H1 (cell line): ENCODE data around the gene CRYBB3. TPM values are rescaled to one million over a fixed set of nuclear protein-coding genes. Genes with fewer than 3 reads are reported as not detected.

Experiments used
- CTCF ChIA-PET: fragments of 300-600 bp; sonication (Branson Sonifier 250); formaldehyde crosslinking; loops from one replicate; lab custom pipeline; 2021; ENCODE audit not compliant: partially characterized antibody; lab: Charles Lee
- POLR2A ChIA-PET: fragments of 300-600 bp; sonication (Branson Sonifier 250); formaldehyde crosslinking; loops from one replicate; lab custom pipeline; 2021; ENCODE audit warnings: inconsistent platforms; ENCODE audit not compliant: partially characterized antibody; lab: Charles Lee
- DNase-seq, 2 experiments: peaks; one replicate each; pipeline versions ENCODE4 v3.0.0 to v3.0.0-alpha.2; 2010 to 2022; ENCODE audit warnings: low spot score in 2 of 2, low read depth in 1 of 2, mixed read lengths in 1 of 2
- FAIRE-seq: peaks from 2 replicates; lab custom pipeline; 2011; peaks lifted over from hg19 to GRCh38; lab: Jason Lieb, UNC
- H2AFZ ChIP-seq: 2 replicates; pipeline ENCODE4 v1.8.1; 2012; ENCODE audit warnings: low read length, inconsistent platforms
- H2AK5ac ChIP-seq: 2 replicates; pipeline ENCODE4 v1.6.1; 2013; ENCODE audit warnings: low read depth, low read length
- H2BK120ac ChIP-seq: replicated peaks from 2 replicates; pipeline ENCODE3; 2013; ENCODE audit warnings: low read depth, low read length, inconsistent platforms
- H2BK12ac ChIP-seq: 2 replicates; pipeline ENCODE4 v1.6.1; 2013; ENCODE audit warnings: low read depth, low read length
- H2BK15ac ChIP-seq: 2 replicates; pipeline ENCODE4 v1.6.1; 2013; ENCODE audit warnings: low read length
- H2BK20ac ChIP-seq: 2 replicates; pipeline ENCODE4 v1.6.1; 2013; ENCODE audit warnings: low read length
- H2BK5ac ChIP-seq: 2 replicates; pipeline ENCODE4 v1.6.1; 2013; ENCODE audit warnings: low read depth, low read length
- H3K14ac ChIP-seq: 2 replicates; pipeline ENCODE4 v1.6.1; 2013; ENCODE audit warnings: inconsistent platforms; ENCODE audit not compliant: insufficient read length
- H3K18ac ChIP-seq: 2 replicates; pipeline ENCODE4 v1.6.1; 2013; ENCODE audit warnings: low read length; ENCODE audit errors: extremely low read depth
- H3K23ac ChIP-seq: 2 replicates; pipeline ENCODE4 v1.6.1; 2013; ENCODE audit warnings: inconsistent platforms; ENCODE audit not compliant: insufficient read length
- H3K23me2 ChIP-seq: 2 replicates; pipeline ENCODE4 v1.6.1; 2013; ENCODE audit warnings: low read depth, low read length
- H3K27ac ChIP-seq: 2 replicates; pipeline ENCODE4 v1.6.1; 2011; ENCODE audit warnings: low read depth, low read length, inconsistent platforms
- H3K27me3 ChIP-seq, 4 experiments: replicated peaks in 1 of 4; 1 replicate in 1 of 4; 2 replicates in 3 of 4; pipeline versions ENCODE4 v1.6.1 to v1.8.1; 2011 to 2013; ENCODE audit warnings: low read length in 3 of 4, mild to moderate bottlenecking in 3 of 4, inconsistent platforms in 2 of 4, mixed read lengths in 2 of 4, moderate library complexity in 1 of 4; ENCODE audit not compliant: control insufficient read depth in 3 of 4, insufficient read depth in 3 of 4; ENCODE audit errors: extremely low read depth in 1 of 4
- H3K36me3 ChIP-seq, 4 experiments: 2 replicates each; pipeline versions ENCODE4 v1.6.1 to v1.8.1; 2011 to 2013; ENCODE audit warnings: mild to moderate bottlenecking in 4 of 4, low read length in 3 of 4, moderate library complexity in 2 of 4, control low read depth in 1 of 4, inconsistent platforms in 1 of 4; ENCODE audit not compliant: insufficient read depth in 4 of 4, control insufficient read depth in 2 of 4
- H3K4ac ChIP-seq: replicated peaks from 2 replicates; pipeline ENCODE3; 2013; ENCODE audit warnings: low read length, low read depth, mixed read lengths, inconsistent platforms; ENCODE audit not compliant: insufficient read length
- H3K4me1 ChIP-seq, 4 experiments: replicated peaks in 1 of 4; 1 replicate in 1 of 4; 2 replicates in 3 of 4; pipeline versions ENCODE4 v1.6.1 to v1.8.1; 2011 to 2013; ENCODE audit warnings: low read length in 3 of 4, inconsistent platforms in 2 of 4, mixed read lengths in 1 of 4; ENCODE audit not compliant: insufficient read depth in 4 of 4, control insufficient read depth in 3 of 4
- H3K4me2 ChIP-seq, 2 experiments: 2 replicates each; pipeline versions ENCODE4 v1.6.1 to v1.8.1; 2011 to 2013; ENCODE audit warnings: low read depth in 2 of 2, low read length in 2 of 2, control low read depth in 1 of 2, inconsistent platforms in 1 of 2, mild to moderate bottlenecking in 1 of 2; ENCODE audit not compliant: insufficient read depth in 1 of 2
- H3K4me3 ChIP-seq, 4 experiments: fragments of 200-600, 300-600 bp in 1 of 4; sonication (generic), shearing (Covaris generic), sonication (Bioruptor Twin) in 1 of 4; 2 replicates each; pipeline versions ENCODE4 v1.5.1 to v1.8.1; 2011 to 2016; ENCODE audit warnings: low read length in 4 of 4, low read depth in 3 of 4, control low read depth in 2 of 4, inconsistent platforms in 2 of 4, mild to moderate bottlenecking in 2 of 4, mixed read lengths in 1 of 4, moderate library complexity in 1 of 4; ENCODE audit not compliant: insufficient read depth in 2 of 4; ENCODE audit errors: extremely low read depth in 1 of 4
- H3K56ac ChIP-seq: replicated peaks from 2 replicates; pipeline ENCODE3; 2013; ENCODE audit warnings: low read depth, mild to moderate bottlenecking, mixed read lengths, low read length, inconsistent platforms; ENCODE audit not compliant: insufficient read length
- H3K79me1 ChIP-seq: 2 replicates; pipeline ENCODE4 v1.6.1; 2013; ENCODE audit warnings: low read depth, low read length, control low read depth
- H3K79me2 ChIP-seq, 2 experiments: 2 replicates each; pipeline versions ENCODE4 v1.6.1 to v1.8.1; 2012 to 2013; ENCODE audit warnings: low read length in 2 of 2, mild to moderate bottlenecking in 2 of 2, inconsistent platforms in 1 of 2; ENCODE audit not compliant: insufficient read depth in 2 of 2, control insufficient read depth in 1 of 2
- H3K9ac ChIP-seq, 4 experiments: replicated peaks in 1 of 4; 1 replicate in 1 of 4; 2 replicates in 3 of 4; pipeline versions ENCODE4 v1.6.1 to v1.8.1; 2011 to 2013; ENCODE audit warnings: low read depth in 3 of 4, low read length in 3 of 4, control low read depth in 2 of 4, mild to moderate bottlenecking in 2 of 4, moderate library complexity in 2 of 4, inconsistent platforms in 1 of 4; ENCODE audit errors: extremely low read depth in 1 of 4
- H3K9me3 ChIP-seq, 2 experiments: 2 replicates each; pipeline versions ENCODE4 v1.6.1 to v1.8.1; 2012 to 2013; ENCODE audit warnings: mild to moderate bottlenecking in 2 of 2, moderate library complexity in 2 of 2, control low read depth in 1 of 2, inconsistent platforms in 1 of 2, low read depth in 1 of 2, low read length in 1 of 2, mixed read lengths in 1 of 2; ENCODE audit not compliant: insufficient read depth in 2 of 2
- H4K20me1 ChIP-seq, 2 experiments: replicated peaks in 1 of 2; 2 replicates each; pipeline versions ENCODE3 to v1.8.1; 2011 to 2013; ENCODE audit warnings: inconsistent platforms in 2 of 2, low read length in 2 of 2, mild to moderate bottlenecking in 1 of 2; ENCODE audit not compliant: insufficient read depth in 2 of 2, control insufficient read depth in 1 of 2
- H4K5ac ChIP-seq: 2 replicates; pipeline ENCODE4 v1.6.1; 2013; ENCODE audit warnings: low read length, low read depth, mixed read lengths, inconsistent platforms; ENCODE audit not compliant: insufficient read length
- H4K8ac ChIP-seq: 2 replicates; pipeline ENCODE4 v1.8.0; 2013; ENCODE audit warnings: mild to moderate bottlenecking, moderate library complexity, low read length, inconsistent platforms; ENCODE audit not compliant: insufficient read depth; ENCODE audit errors: extremely low read depth
- H4K91ac ChIP-seq: replicated peaks from 2 replicates; pipeline ENCODE3; 2013; ENCODE audit warnings: low read length, mixed read lengths, inconsistent platforms; ENCODE audit not compliant: insufficient read length
- BRCA1 ChIP-seq: IDR thresholded peaks from 2 replicates; pipeline ENCODE4 v1.6.1; 2012; ENCODE audit warnings: low read depth, low read length, improper control_type of control experiment
- CHD1 ChIP-seq: IDR thresholded peaks from 2 replicates; pipeline ENCODE4 v1.6.1; 2012; ENCODE audit warnings: low read depth, low read length, improper control_type of control experiment
- NANOG ChIP-seq: IDR thresholded peaks from 2 replicates; pipeline ENCODE4 v1.6.1; 2011; ENCODE audit warnings: low read length, low read depth, mild to moderate bottlenecking, inconsistent platforms; ENCODE audit not compliant: insufficient read depth, poor library complexity, severe bottlenecking
- SP1 ChIP-seq: IDR thresholded peaks from 2 replicates; pipeline ENCODE4 v1.6.1; 2011; ENCODE audit warnings: low read depth, low read length
- WGBS, 2 experiments: shearing (Covaris generic) in 1 of 2; methylation state at CpG; one replicate each; pipeline versions ENCODE4 v1.1.6 to v1.1.7; 2013 to 2015; ENCODE audit warnings: low lambda C conversion rate in 2 of 2, mixed read lengths in 2 of 2, inconsistent platforms in 1 of 2, low coverage in 1 of 2, missing lambda C conversion rate in 1 of 2; ENCODE audit not compliant: insufficient replicate concordance in 2 of 2, insufficient coverage in 1 of 2, insufficient read length in 1 of 2; ENCODE audit errors: extremely low coverage in 1 of 2, missing lambda C conversion rate in 1 of 2; 5-methylcytosine and 5-hydroxymethylcytosine counted together
- long read RNA-seq, 2 experiments: library from RNA in 1 of 2; library from capped mRNA in 1 of 2; stranded (forward); transcript quantifications; one replicate each; pipeline ENCODE4 v2.0.0, GENCODE V29; 2021; ENCODE audit warnings: inconsistent platforms in 1 of 2
- polyA minus RNA-seq, 3 experiments: library from RNA; depleted of rRNA, polyadenylated mRNA; stranded (reverse); fragments of >200 nt; gene quantifications; 1 replicate in 2 of 3; 2 replicates in 1 of 3; pipeline ENCODE4 v1.2.3, GENCODE V29; 2011
- polyA plus RNA-seq, 7 experiments: library from polyadenylated mRNA; depleted of rRNA in 3 of 7; stranded (reverse) in 5 of 7; unstranded in 2 of 7; fragments of >200 nt in 5 of 7; fragments of 200-250 nt in 2 of 7; gene quantifications; 1 replicate in 5 of 7; 2 replicates in 1 of 7; 4 replicates in 1 of 7; pipeline versions ENCODE4 v1.2.1 to v1.2.3, GENCODE V29; 2011 to 2013; ENCODE audit warnings: missing spikeins in 2 of 7, mixed read lengths in 2 of 7
- total RNA-seq: library from RNA; stranded (reverse); fragmentation: NEBNext Ultra II Directional; extraction: Animal tissue kit (Norgen Biotek cat#: 25700); gene quantifications from 2 replicates; pipeline ENCODE4 v1.2.1, GENCODE V29; 2021

Gene CRYBB3
- 0.58 TPM in 1 of 2 replicates, not detected in the other for total RNA-seq
- polyA plus RNA-seq (2011; rRNA removed), result 0.44 and 0.63 TPM in 2 replicates
- polyA plus RNA-seq (2011; cell fraction: cytosol; rRNA removed), result 0.78 TPM
- polyA plus RNA-seq (2011; cell fraction: nucleus; rRNA removed), result 1.3 TPM
- polyA plus RNA-seq (2012, experiment 1 of 2), result 0.20 to 0.31 TPM (median 0.23 TPM) in 3 of 4 replicates, not detected in the other
- not detected for polyA plus RNA-seq (2012, experiment 2 of 2)
- polyA plus RNA-seq (2013, experiment 1 of 2), result 0.30 TPM
- polyA plus RNA-seq (2013, experiment 2 of 2), result 0.15 TPM
- polyA minus RNA-seq (2011; rRNA and poly(A)+ RNA removed), result not detected in 2 replicates
- not detected for polyA minus RNA-seq (2011; cell fraction: cytosol; rRNA and poly(A)+ RNA removed)
- polyA minus RNA-seq (2011; cell fraction: nucleus; rRNA and poly(A)+ RNA removed), result not detected
- long read RNA-seq, experiment 1, partial matches to known transcripts, result 0 of 1 reads
- long read RNA-seq, experiment 1, other reads (novel, unspliced or antisense), result 1 of 1 reads
- long read RNA-seq, experiment 2, result 0 reads

GRCh38 chr22:25199731-25200520 is at the start of gene CRYBB3:
Gene CRYBB3 (plus strand): TSS chr22:25199858. CDS start chr22:25201397, 1,539 bp downstream.
- Histone ChIP-seq H2BK120ac (no peak within 1 kb of the TSS), H3K23me2 (no peaks in the 10 kb centered on the region), H4K20me1 (no peaks in the 10 kb centered on the region), H4K5ac (no peak within 1 kb of the TSS), H3K79me1 (no peaks in the 10 kb centered on the region), H2AFZ (no peak within 1 kb of the TSS), H3K79me2 (no peaks in the 10 kb centered on the region), H2BK12ac (no peak within 1 kb of the TSS), H4K91ac (no peak within 1 kb of the TSS), H3K9me3 (no peaks in the 10 kb centered on the region), H3K56ac (no peak within 1 kb of the TSS), H3K4me2 (no peak within 1 kb of the TSS), H3K14ac (no peak within 1 kb of the TSS), H3K4me3 (no peak within 1 kb of the TSS), H3K36me3 (no peaks in the 10 kb centered on the region), H2BK5ac (no peak within 1 kb of the TSS), H3K23ac (no peak within 1 kb of the TSS), H4K8ac (no peak within 1 kb of the TSS), H2BK15ac (no peak within 1 kb of the TSS), H2BK20ac (no peak within 1 kb of the TSS), H3K27ac (no peak within 1 kb of the TSS), H2AK5ac (no peak within 1 kb of the TSS), H3K4me1 (peaks cover 0 to 2% (median 0%) of the 10 kb centered on the region in 4 experiments; a peak in 3 of 7 replicates), H3K4ac (no peak within 1 kb of the TSS), H3K9ac (no peak within 1 kb of the TSS), H3K27me3 (no peaks in the 10 kb centered on the region), H3K18ac (no peak within 1 kb of the TSS)
- FAIRE-seq (no peak), DNase-seq (no peak)
- ChIA-PET CTCF (interaction anchor here (1.1 to 5.7 kb wide), 6 partner anchors 10 to 134 kb away, joined by 3 to 43 read pairs (median 4); no protein-coding TSS in a partner anchor), POLR2A (no interaction called here)
- no peak for TF ChIP-seq CHD1
- no peak for TF ChIP-seq NANOG
- TF ChIP-seq BRCA1, result no peak
- TF ChIP-seq SP1, result no peak
- WGBS, 2 experiments, result 89% methylated on average over 14 of the region's 17 CpGs; no CpG with 5 or more reads in 1 of the 2 experiments
